Left ventricle myocardium inferior (tissue), 1 donor: Measurements from ENCODE around the gene NBEA. TPM values are rescaled to one million over a fixed set of nuclear protein-coding genes. Genes with fewer than 3 reads are reported as not detected.
"Not testable (repeated sequence)": the region's sequence is repeated elsewhere in the genome, so short reads cannot be mapped to it uniquely, and the experiment has no call there.

Experiments used
- DNase-seq: peaks from one replicate; pipeline ENCODE4 v3.0.0-alpha.2; 2020
- H3K27ac ChIP-seq: fragments of 200-600 bp; replicated peaks from 2 replicates; pipeline ENCODE4 v1.8.0; 2021
- H3K27me3 ChIP-seq: fragments of 200-600 bp; 2 replicates; pipeline ENCODE4 v1.8.0; 2021; ENCODE audit warnings: low read depth
- H3K36me3 ChIP-seq: fragments of 200-600 bp; 2 replicates; pipeline ENCODE4 v1.8.0; 2021
- H3K4me1 ChIP-seq: fragments of 200-600 bp; 2 replicates; pipeline ENCODE4 v1.8.0; 2021
- H3K4me3 ChIP-seq: fragments of 200-600 bp; 2 replicates; pipeline ENCODE4 v1.8.0; 2021; ENCODE audit warnings: mild to moderate bottlenecking, moderate library complexity
- H3K9me3 ChIP-seq: fragments of 200-600 bp; replicated peaks from 2 replicates; pipeline ENCODE4 v1.8.0; 2021
- CTCF ChIP-seq: fragments of 200-600 bp; IDR thresholded peaks from 2 replicates; pipeline ENCODE4 v1.8.0; 2021; ENCODE audit warnings: antibody characterized with exemption, mild to moderate bottlenecking, borderline replicate concordance
- intact Hi-C: fragments of 100-400 bp; cut with micrococcal nuclease; formaldehyde crosslinking; loops from one replicate; pipeline ENCODE4 v1.11.0; 2022
- total RNA-seq: library from RNA; stranded (reverse); fragmentation: NEBNext Ultra II Directional; extraction: Animal tissue kit (Norgen Biotek cat#: 25700); gene quantifications from one replicate; pipeline ENCODE4 v1.2.1, GENCODE V29; 2021
- donor health status: DM: no; HTN: yes; CAD: no; lungs with severe emphysema.

The NBEA gene
- total RNA-seq, 1 donor from 2014 or later, result 21.0 TPM

- peaks cover 6% of the 10 kb centered on the region for H3K9me3 ChIP-seq
- no peak overlapping the region for H3K27ac ChIP-seq
- no peak for TF ChIP-seq CTCF
- DNase-seq, result no peak
- H3K27me3 ChIP-seq, result no peaks in the 10 kb centered on the region
- no peaks in the 10 kb centered on the region for H3K36me3 ChIP-seq
- no peak overlapping the region for H3K4me3 ChIP-seq
- intact Hi-C loops, result no loop called here
- H3K4me1 ChIP-seq, result no peaks in the 10 kb centered on the region
Measured at GRCh38 chr13:35093356-35093755, 151.3 kb downstream of the NBEA start.

- H3K4me3 ChIP-seq, DNase-seq, H3K27ac ChIP-seq, H3K4me1 ChIP-seq, H3K27me3 ChIP-seq, H3K36me3 ChIP-seq, intact Hi-C loops, H3K9me3 ChIP-seq: not testable (repeated sequence)
Measured at GRCh38 chr13:35106771-35107170, 164.7 kb downstream of the NBEA start.

- TF ChIP-seq CTCF, result no peak
- no peaks in the 10 kb centered on the region for H3K36me3 ChIP-seq
- intact Hi-C loops, result no loop called here
- no peaks in the 10 kb centered on the region for H3K9me3 ChIP-seq
- no peaks in the 10 kb centered on the region for H3K27me3 ChIP-seq
- no peak overlapping the region for H3K27ac ChIP-seq
- H3K4me1 ChIP-seq, result no peaks in the 10 kb centered on the region
- no peak for DNase-seq
- H3K4me3 ChIP-seq, result no peak overlapping the region
Measured at GRCh38 chr13:35107535-35107934, 165.5 kb downstream of the NBEA start.

GRCh38 chr13:35113612-35114011 lies 171.5 kb downstream of the NBEA start:
- H3K4me1 ChIP-seq, DNase-seq, H3K36me3 ChIP-seq, H3K27ac ChIP-seq, intact Hi-C loops, H3K9me3 ChIP-seq, H3K27me3 ChIP-seq, H3K4me3 ChIP-seq: not testable (repeated sequence)

GRCh38 chr13:35127466-35127865 lies 185.4 kb downstream of the NBEA start:
- DNase-seq, result no peak

GRCh38 chr13:35129500-35129899 lies 187.4 kb downstream of the NBEA start:
- TF ChIP-seq CTCF, result no peak
- Histone ChIP-seq H3K9me3 (no peaks in the 10 kb centered on the region), H3K27me3 (no peaks in the 10 kb centered on the region), H3K4me1 (no peaks in the 10 kb centered on the region), H3K27ac (no peak overlapping the region), H3K4me3 (no peak overlapping the region), H3K36me3 (peaks cover 15% of the 10 kb centered on the region)
- intact Hi-C loops, result no loop called here
- no peak for DNase-seq

More at GRCh38 chr13:35127466-35127865, 185.4 kb downstream of the NBEA start:
- no peak overlapping the region for H3K4me3 ChIP-seq
- H3K27me3 ChIP-seq, result no peaks in the 10 kb centered on the region
- TF ChIP-seq CTCF, result no peak
- no peaks in the 10 kb centered on the region for H3K4me1 ChIP-seq
- H3K36me3 ChIP-seq, result peaks cover 15% of the 10 kb centered on the region
- H3K27ac ChIP-seq, result no peak overlapping the region
- intact Hi-C loops, result no loop called here
- H3K9me3 ChIP-seq, result no peaks in the 10 kb centered on the region

- H3K4me1 ChIP-seq, result no peaks in the 10 kb centered on the region
- no peaks in the 10 kb centered on the region for H3K9me3 ChIP-seq
- no peak for TF ChIP-seq CTCF
- intact Hi-C loops, result no loop called here
- H3K27me3 ChIP-seq, result no peaks in the 10 kb centered on the region
- no peak overlapping the region for H3K4me3 ChIP-seq
- peaks cover 4% of the 10 kb centered on the region for H3K36me3 ChIP-seq
- H3K27ac ChIP-seq, result no peak overlapping the region
- no peak for DNase-seq
Measured at GRCh38 chr13:35131471-35131870, 189.4 kb downstream of the NBEA start.
